Jurkat, Clone E6-1 (cell line): ENCODE results near the gene IL36G.

Experiments used
- DNase-seq: peaks from one replicate; pipeline ENCODE4 v3.0.0-alpha.2; 2011; ENCODE audit warnings: low read depth, low spot score
- H3K4me3 ChIP-seq: 2 replicates; pipeline ENCODE4 v1.5.1; 2011; ENCODE audit warnings: mild to moderate bottlenecking, low read length, control low read depth, moderate library complexity

Gene IL36G

DNA sequence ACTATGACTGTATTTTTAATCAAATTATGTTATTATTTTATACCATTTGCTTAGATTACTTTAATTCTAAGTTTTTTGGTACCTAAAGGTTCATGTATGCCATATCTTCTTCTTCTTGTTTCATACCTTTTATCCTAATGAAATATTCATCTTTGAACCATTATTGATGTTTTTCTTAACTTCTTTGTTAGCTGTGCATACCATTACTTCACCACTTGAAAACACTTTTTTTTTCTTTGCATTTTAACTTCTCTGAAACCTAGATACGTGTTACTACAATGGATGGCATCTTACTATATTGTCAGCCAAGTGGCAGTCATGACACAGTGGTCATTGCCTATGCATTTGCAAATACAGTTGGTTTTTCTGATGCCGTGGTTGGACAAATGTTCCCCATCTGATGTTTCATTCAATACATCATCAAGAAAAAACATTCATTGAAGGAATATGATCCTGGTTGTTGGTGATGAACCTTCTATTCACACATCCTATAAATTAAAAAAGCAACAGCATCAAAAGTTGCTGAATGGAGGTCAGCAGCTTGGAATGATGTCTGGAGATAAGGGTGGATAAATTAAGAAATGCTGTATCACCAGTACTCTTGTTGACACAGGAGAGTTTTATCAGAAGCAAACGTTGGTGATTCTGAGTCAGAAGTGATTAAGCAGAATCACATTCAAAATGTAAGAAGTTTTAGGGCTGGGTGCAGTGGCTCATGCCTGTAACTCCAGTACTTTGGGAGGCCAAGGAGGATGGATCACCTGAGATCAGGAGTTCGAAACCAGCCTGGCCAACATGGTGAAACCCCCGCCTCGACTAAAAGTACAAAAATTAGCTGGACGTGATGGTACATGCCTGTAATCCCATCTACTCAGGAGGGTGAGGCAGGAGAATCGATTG, 34.9 kb downstream of the IL36G start:
- DNase-seq: no peak
- H3K4me3 ChIP-seq: no peak overlapping the region

DNA sequence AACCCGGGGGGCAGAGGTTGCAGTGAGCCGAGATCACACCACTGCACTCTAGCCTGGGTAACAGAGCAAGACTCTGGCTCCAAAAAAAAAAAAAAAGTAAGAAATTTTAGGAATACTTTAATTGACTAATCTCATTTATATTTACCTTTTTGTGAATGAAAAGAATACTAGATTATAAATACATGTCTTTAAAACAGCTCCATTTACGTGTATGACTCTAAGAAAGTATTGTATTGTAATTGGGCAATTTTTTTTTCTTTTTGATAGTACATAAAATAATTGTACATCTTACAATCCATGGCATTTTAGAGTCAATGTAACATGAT, 35.5 kb downstream of the IL36G start:
- no peak for DNase-seq

DNA sequence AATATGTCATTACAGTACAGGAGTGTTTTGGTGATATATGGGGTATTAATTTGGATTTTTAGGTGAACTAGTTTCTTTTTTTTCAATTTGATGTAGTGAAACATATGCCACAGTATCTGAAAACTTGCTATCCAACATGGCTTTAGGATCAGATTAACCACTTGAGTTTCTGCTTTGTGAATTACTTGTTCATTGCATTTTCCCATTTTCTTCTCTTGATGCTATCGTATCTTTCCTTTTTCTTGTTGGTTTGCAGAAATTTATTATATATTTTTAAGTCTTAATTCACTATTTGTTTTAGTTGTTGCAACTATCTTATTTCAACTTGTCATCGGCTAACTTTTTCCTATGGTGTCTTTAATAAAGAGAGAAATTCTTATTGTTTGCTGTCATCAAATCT, 36.3 kb downstream of the IL36G start:
- no peak overlapping the region for H3K4me3 ChIP-seq
- DNase-seq: no peak

More for the DNA sequence above, 35.5 kb downstream of the IL36G start:
- H3K4me3 ChIP-seq: no peak overlapping the region

DNA sequence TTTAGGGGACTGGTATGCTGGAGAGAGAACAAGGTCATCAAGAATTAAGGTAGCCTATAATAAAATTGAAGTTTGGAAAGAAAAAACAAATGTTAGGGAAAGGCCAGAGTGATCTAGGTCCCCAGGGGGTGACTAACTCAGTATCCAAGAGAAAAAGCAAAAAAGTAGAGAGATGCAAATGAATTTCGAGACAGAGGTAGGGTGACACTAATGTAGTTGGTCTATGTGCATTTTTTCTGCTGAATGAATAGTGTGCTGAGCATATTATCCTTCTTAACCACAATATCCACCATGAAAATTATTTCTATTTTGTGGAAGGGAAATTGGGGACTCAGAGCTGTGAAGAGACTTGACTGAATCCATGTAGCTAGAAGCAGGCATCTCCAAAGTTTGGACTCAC, 37.2 kb downstream of the IL36G start:
- no peak overlapping the region for H3K4me3 ChIP-seq

DNA sequence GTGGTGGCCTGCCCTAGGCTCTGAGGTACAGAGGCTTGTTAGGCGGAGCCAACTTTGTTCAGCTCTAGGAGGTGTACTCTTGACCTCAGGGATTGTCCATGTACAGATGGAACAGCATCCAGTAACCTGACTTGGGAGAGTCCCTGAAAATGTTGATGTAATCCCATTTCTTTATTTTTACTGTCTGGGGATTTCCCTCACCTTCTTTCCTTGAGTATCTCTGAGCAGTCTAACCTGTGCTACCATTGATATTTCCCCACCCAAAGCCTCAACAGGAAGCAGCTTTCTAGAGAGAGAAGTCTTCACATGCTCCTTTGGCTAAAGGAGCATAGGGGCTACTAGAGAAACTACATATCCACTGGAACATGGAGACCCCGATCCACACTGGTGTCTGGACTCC, 37.8 kb downstream of the IL36G start:
- no peak overlapping the region for H3K4me3 ChIP-seq
- DNase-seq: no peak

More for the DNA sequence above, 37.2 kb downstream of the IL36G start:
- DNase-seq: no peak

DNA sequence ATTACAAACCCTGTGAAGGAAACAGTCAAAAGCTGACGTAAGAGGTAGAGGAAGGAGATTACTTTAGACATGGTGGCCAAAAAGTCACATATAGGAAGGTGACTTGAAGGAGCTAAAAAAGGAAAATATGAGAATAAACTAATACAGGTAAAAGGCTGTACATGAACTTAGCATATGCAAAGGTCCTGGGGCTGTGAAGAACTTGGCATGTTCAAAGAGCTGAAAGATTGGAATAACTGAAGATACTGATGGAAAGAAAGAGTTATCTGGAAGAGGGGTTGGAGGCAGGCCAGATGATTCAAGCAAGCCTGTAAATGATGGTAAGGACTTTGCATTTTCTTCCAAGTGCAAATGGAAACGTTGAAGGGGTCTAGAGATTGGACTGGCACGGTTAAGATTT, 40.7 kb downstream of the IL36G start:
- no peak overlapping the region for H3K4me3 ChIP-seq
- no peak for DNase-seq

DNA sequence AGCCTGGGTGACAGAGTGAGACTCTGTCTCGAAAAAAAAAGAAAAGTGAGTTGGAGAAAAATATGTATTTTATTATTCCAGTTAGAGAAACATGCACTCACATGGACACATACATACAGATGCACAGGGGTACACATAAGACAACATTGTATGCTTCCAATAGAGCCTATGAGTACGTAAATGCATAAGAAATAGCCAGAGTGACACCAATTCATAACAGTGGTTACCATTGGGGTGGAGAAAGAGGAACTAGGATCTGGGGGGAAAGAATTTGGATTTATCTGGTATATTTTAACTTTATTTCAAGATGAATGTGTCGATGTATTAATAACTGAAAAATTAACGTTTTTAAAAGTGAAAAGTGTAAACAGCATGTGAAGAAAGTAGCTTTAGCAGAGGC, 43.5 kb downstream of the IL36G start:
- H3K4me3 ChIP-seq: no peak overlapping the region
- DNase-seq: no peak

DNA sequence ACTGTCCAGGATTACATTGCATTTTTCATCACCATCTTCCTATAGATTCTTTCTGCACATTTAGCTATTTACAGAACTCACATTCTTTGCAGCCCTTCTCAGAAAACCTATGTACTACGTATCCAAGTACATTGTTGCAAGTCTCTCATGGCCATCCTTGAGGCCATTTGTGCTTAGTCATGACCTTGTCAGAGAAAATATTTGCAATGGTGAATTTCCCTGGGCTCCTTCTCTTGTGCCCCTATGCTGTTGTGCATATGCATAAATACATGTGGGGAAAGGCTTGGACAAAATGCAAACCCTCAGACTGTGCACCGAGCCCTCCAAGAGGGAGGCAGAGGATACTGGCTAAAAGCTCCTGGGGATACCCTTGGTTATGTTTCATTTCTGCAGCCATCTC, 47.0 kb downstream of the IL36G start:
- no peak for DNase-seq
- H3K4me3 ChIP-seq: no peak overlapping the region

DNA sequence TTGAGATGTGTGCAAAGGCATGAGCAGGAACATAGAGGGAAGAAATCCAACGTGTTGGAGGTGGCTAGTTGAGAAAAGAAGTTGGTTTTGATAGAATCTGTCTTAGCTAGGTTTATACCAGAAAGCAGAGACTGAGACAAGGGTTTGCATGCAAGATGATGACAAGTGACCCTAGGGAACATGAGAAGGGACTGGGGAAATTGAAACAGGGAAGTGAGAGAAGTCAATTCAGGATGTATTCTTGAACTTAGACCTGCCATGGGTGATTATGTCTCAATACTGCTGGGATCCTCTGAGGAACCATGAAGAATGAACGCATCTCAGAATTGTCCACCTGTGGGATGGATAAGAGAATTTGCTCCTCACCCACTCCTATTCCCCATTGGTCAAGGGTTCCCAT, 47.9 kb downstream of the IL36G start:
- no peak for DNase-seq
- no peak overlapping the region for H3K4me3 ChIP-seq

DNA sequence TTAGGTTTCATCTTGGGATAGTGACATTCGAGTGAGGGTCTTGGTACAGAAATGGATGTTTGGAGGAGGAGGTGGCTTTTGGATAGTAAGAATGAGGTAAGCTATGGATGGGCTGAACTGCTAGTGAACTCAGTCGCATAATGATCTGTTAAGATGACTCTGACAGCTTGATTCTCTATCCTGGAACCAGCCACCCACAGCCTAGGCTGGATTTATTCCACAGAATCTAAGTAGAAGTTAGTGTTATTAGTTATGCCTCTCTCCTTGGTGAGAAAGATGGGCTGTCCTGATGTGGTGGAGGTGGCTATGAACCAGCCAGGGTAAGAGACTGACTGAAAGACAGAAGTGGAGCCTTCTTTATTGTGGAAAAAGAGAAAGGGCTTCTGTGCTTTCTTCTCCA, 49.9 kb downstream of the IL36G start:
- DNase-seq: no peak
- no peak overlapping the region for H3K4me3 ChIP-seq

DNA sequence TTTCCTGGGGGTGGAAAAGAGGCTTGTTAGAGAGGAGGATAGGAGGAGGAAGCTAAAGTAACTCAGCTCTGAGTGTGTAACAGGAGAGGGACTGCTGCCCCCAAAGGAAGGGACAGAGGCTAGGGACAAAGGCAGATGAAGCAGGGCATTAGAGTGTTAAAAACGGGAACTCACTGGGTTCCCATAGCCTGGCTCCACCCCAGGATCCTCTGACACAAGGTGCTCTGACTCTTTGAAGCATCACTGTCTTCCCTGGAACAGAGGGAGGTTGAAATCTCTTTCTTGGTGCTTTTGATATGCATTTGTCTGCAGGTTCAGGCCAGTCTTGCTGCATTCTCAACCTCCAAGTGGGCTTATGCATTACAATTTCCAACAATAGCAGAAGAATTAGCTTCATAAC, 50.3 kb downstream of the IL36G start:
- no peak overlapping the region for H3K4me3 ChIP-seq
- DNase-seq: no peak

DNA sequence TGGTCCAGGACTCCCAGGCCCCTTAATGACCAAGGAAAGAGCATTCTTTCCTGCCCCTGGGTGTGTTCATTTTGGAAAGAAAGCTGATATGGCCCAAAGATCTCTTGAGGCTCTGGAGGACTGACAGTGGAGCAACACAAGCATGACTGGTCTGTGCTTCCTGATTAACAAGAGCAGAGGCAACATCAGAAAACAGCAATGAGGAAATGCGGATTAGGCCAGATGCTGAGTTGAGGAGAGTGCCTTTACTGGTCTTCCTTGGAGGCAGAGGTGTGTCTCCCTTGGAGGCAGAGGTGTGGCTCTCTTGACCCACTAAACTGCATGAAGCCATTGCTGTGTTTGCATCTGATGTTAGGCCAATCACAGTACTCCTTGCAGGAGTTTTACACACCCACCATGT, 54.9 kb downstream of the IL36G start:
- DNase-seq: no peak
- no peak overlapping the region for H3K4me3 ChIP-seq

DNA sequence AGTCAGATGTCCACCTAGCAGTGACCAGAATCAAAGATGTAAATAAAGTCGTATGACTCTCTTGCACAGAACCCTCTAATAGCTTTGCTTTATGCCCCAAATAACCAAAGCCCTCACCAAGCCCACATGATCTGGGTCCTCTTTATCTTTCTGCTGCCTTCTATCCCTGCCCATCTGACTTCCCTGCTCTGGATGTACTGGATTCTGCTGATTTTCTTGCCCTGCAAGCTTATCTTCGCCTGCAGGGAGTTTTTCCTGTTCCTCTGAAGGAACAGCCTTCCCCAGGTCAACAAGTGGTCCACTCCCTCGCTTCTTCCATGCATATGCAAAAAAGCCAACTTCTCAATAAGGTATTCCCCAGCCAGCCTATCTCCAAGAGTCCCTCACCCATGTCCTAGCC, 56.2 kb downstream of the IL36G start:
- no peak overlapping the region for H3K4me3 ChIP-seq
- DNase-seq: no peak
